Measurements from ENCODE around the gene MYH11.
"Not testable (repeated sequence)": the region's sequence is repeated elsewhere in the genome, so short reads cannot be mapped to it uniquely, and the experiment has no call there.

The MYH11 gene

GRCh38 chr16:15732416-15732815 is 124.4 kb downstream of the MYH11 start:
- DNase-seq (ENCODE audit: low spot score) = no peak
- in situ Hi-C loops (cut with MboI; ENCODE audit: low pct_unique_long_range_greater_than_20kb, low sequenced_read_pairs, unreplicated experiment) = no loop called here
- no peak for TF ChIP-seq CTCF (IDR thresholded peaks at IDR 0.05; ENCODE audit: extremely low read depth, insufficient read depth, missing control alignments)

- TF ChIP-seq CTCF (IDR thresholded peaks at IDR 0.05; ENCODE audit: extremely low read depth, insufficient read depth, missing control alignments) = no peak
- in situ Hi-C loops (cut with MboI; ENCODE audit: low pct_unique_long_range_greater_than_20kb, low sequenced_read_pairs, unreplicated experiment) = no loop called here
- no peak for DNase-seq (ENCODE audit: low spot score)
These were observed 127.7 kb downstream of the MYH11 start for GRCh38 chr16:15729152-15729551.

- DNase-seq (ENCODE audit: low spot score); in situ Hi-C loops (cut with MboI; ENCODE audit: low pct_unique_long_range_greater_than_20kb, low sequenced_read_pairs, unreplicated experiment): not testable (repeated sequence)
These were observed 129.1 kb downstream of the MYH11 start for GRCh38 chr16:15727697-15728096.

- DNase-seq (ENCODE audit: low spot score) = no peak
- TF ChIP-seq CTCF (IDR thresholded peaks at IDR 0.05; ENCODE audit: extremely low read depth, insufficient read depth, missing control alignments) = no peak
- in situ Hi-C loops (cut with MboI; ENCODE audit: low pct_unique_long_range_greater_than_20kb, low sequenced_read_pairs, unreplicated experiment) = no loop called here
These were observed 130.1 kb downstream of the MYH11 start for GRCh38 chr16:15726715-15727114.

- TF ChIP-seq CTCF (IDR thresholded peaks at IDR 0.05; ENCODE audit: extremely low read depth, insufficient read depth, missing control alignments) = no peak
- in situ Hi-C loops (cut with MboI; ENCODE audit: low pct_unique_long_range_greater_than_20kb, low sequenced_read_pairs, unreplicated experiment) = no loop called here
- DNase-seq (ENCODE audit: low spot score) = no peak
These were observed 131.1 kb downstream of the MYH11 start for GRCh38 chr16:15725641-15726240.

- no peak for DNase-seq (ENCODE audit: low spot score)
- in situ Hi-C loops (cut with MboI; ENCODE audit: low pct_unique_long_range_greater_than_20kb, low sequenced_read_pairs, unreplicated experiment) = loop anchor here (25.0 kb wide), 1 partner anchor 287 kb away; the partner anchor contains the start of gene BMERB1
- no peak for TF ChIP-seq CTCF (IDR thresholded peaks at IDR 0.05; ENCODE audit: extremely low read depth, insufficient read depth, missing control alignments)
These were observed 133.0 kb downstream of the MYH11 start for GRCh38 chr16:15723808-15724207.

GRCh38 chr16:15721018-15721417 is 135.8 kb downstream of the MYH11 start:
- in situ Hi-C loops (cut with MboI; ENCODE audit: low pct_unique_long_range_greater_than_20kb, low sequenced_read_pairs, unreplicated experiment) = loop anchor here (25.0 kb wide), 1 partner anchor 284 kb away; the partner anchor contains the start of gene BMERB1
- no peak for TF ChIP-seq CTCF (IDR thresholded peaks at IDR 0.05; ENCODE audit: extremely low read depth, insufficient read depth, missing control alignments)
- DNase-seq (ENCODE audit: low spot score) = no peak
